GM18526 (cell line): ENCODE measurements around the gene SH3PXD2A.

Source experiments
- POLR2A ChIP-seq: IDR thresholded peaks from 3 replicates; pipeline ENCODE4 v1.6.1; 2011; ENCODE audit not compliant: insufficient read length; ENCODE audit errors: extremely low read depth

SH3PXD2A gene

DNA sequence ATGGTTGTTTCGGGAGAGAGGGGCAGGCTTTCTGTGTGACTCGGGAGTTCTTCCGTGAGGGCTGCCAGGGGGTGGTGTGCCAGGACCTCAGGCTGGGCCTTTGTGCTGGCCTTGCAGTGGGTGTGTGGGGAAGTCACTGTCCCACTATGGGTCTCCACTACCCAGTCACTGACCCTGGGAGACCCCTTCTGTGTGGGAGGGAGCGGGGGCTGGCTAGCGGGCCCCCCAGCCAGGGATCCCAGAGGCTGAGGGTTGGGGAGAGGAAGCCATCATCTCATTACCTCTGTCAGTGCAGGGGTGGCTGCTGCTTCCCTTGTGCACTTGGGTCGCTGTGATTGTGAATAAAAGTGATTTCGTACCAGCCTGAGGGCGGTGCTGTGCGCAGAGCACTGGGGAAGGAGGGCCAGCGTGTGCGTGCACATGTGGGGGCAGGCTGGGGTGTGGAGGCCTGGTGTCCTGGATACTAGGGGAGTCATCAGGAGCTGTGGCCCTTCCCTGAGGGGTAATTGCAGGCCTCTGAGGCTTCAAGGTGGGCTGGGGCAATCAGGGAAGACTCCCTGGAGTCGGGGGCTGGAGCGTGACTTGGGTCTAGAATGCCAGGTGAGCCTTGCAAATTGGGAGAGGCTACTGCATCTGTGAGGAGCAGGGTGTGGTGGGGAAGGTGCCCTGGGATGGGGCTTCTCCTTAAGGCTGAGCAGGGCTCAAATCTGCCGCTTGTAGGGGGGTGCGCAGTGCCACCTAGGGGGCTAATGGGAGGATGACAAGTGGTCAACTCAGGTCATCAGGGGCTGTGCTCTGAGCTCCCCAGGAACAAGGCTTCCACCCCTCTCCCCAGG, 263.0 kb downstream of the SH3PXD2A start:
- no peak for TF ChIP-seq POLR2A

DNA sequence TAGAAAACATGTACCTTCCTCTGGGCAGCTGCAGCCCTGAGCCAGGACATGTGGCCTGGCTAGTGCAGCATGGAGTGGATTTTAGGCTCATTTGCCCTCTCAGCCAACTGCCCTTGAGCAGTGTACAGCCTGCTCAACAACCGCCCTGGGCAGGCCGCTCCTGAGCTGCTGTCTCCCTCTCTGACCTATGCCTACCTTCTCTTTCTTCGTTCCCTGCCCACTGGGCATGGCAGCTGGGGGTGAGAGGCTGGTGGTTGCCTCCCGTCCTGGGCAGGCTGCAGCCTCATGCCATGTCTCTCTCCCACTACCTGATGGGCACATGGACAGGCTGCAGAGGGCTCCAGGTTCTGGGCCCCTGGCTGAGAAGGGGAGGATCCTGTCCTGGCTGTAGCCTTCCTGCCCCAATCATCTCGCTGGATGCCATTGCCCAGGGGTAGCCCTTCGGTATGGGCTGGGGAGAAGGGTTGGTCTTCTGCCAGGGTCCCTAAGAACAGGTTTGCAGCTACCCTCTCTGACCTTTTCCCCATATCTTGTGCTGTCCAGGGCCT, 264.6 kb downstream of the SH3PXD2A start:
- no peak for TF ChIP-seq POLR2A

DNA sequence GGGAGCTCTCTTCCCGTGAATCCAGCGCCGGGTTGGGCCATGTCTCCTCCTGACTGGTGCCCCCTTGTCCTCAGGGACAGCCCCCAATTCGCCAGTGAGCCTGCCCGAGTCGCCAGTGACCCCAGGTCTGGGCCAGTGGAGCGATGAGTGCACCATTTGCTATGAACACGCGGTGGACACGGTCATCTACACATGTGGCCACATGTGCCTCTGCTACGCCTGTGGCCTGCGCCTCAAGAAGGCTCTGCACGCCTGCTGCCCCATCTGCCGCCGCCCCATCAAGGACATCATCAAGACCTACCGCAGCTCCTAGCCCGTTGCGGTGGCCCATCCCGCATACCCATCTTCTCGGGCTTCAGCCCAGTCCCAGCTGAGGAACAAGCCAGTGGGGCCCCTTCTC, 265.3 kb downstream of the SH3PXD2A start:
- TF ChIP-seq POLR2A = no peak

DNA sequence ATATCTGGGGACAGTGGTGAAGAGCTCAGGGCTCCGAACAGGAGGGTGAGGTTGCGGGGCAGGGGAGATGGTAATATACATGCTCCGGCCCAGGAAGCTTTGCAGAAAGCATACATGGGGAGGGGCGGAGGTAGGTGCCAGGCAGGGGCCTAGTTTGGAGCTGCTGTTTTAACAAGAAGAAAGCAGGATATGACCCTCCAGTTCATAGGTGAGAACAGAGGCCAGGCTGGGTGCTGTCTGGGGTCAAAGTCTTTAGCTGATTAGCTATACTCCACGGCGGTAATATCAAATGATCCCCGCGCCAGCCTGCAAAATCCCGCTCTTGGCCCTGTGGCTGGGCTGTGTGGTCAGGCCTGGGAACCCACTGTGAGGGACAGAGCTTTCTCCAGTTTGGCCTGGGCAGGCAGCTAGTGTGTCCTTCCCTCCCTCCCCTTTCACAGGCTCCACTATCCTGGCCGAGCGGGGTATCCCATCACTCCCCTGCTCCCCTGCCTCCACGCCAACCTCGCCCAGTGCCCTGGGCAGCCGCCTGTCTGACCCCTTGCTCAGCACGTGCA, 266.2 kb downstream of the SH3PXD2A start:
- TF ChIP-seq POLR2A = no peak

DNA sequence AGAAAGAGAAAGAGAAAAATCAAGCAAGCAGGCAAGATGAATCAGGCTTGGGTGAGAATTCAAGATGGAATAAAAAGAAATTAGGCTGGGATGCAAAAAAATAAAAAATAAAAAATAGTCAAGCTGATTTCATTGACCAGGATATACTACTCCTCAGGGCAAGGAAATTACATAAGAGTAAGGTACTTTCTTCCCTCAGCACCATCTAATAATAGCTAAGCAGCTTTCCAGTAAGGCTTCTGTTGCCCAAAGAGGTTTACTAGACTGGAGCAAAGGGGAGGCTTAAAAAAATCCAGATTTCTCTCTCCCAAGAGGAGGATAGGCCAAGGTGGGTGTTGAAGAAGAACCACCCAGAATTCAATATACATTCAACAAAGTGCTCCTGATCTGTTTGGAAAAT, 268.3 kb downstream of the SH3PXD2A start:
- no peak for TF ChIP-seq POLR2A

DNA sequence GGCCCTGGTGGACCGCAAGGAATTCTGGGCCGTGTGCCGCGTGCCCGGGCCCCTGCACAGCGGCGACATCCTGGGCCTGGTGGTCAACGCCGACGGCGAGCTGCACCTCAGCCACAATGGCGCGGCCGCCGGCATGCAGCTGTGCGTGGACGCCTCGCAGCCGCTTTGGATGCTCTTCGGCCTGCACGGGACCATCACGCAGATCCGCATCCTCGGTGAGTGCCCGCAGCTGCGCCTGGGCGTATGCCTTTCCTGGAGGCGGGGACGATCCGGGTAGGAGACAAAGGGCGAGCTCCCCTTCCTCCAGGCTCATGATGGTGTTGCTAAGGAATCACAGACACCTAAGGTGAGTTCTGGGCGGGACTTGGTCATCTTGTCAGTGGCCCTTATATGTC, 270.4 kb downstream of the SH3PXD2A start:
- no peak for TF ChIP-seq POLR2A

DNA sequence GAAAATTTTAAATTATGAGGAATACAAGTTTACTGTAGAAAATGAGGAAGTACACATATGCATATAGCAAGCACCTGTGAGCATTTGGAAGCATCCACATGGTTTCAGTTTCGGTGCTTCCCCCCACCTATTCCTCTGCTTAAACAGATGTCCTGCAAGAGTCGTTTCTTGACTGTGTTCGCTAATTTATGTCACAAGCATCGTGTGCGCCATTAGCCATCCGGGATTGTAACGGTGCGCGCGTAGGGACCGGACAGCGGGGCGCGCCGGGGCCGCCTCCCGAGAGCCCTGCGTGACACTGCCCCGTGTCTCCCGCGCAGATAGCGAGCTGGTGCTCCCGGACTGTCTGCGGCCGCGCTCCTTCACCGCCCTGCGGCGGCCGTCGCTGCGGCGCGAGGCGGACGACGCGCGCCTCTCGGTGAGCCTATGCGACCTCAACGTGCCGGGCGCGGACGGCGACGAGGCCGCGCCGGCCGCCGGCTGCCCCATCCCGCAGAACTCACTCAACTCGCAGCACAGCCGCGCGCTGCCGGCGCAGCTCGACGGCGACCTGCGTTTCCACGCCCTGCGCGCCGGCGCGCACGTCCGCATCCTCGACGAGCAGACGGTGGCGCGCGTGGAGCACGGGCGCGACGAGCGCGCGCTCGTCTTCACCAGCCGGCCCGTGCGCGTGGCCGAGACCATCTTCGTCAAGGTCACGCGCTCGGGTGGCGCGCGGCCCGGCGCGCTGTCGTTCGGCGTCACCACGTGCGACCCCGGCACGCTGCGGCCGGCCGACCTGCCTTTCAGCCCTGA, 271.0 kb downstream of the SH3PXD2A start:
- TF ChIP-seq POLR2A = no peak

DNA sequence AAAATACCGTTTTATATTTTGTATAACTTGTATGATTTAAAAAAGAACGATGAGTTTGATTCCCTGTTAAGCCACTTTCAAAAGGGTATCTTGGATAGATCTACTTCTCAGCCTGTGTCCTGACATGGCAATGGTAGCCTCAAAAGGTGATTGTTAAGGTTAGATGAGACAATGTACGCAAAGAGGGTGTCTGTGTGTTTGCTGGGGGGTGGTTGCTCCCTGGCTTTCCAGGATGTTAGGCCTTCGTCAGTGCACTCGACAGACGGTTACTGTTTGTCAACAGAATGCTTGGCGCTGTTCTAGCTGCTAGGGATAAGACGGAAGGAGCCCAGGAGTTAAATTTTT, 271.5 kb downstream of the SH3PXD2A start:
- TF ChIP-seq POLR2A = no peak

DNA sequence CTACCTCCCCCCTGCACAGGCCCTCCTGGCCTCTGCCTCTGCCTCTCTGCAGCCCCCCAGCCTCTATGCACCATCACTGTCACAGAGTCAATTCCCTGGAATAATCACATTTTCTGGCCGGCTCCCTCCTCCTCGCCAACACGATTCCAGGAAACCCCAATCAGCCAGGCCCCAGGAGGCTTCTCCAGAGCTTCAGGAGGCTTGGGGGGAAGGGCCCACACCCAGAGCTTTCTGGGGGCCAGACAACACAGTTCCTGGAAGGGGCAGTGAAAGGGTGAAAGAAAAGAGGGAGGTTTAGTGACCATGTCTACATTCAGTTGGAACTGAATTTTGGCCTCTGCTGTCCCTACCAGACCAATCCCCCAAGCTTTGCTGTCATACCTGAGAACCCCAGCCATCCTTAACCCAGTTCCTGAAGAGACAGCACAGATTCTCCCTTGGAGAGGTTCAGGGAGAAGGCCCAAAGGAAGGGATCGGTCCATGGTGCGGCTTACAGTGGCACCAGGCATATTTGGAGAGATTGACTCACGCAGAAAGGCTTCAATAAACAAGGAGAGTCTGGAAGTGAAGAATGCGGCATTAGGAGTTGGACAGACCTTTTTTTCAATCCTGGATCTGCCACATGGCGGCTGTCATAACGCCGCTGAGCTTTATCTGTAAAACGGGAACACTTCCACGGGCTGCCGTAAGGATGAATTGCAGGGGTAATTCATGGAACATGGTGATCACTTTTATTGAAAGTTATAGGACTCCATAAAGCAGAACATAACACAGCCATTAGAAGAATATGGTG, 272.8 kb downstream of the SH3PXD2A start:
- no peak for TF ChIP-seq POLR2A

DNA sequence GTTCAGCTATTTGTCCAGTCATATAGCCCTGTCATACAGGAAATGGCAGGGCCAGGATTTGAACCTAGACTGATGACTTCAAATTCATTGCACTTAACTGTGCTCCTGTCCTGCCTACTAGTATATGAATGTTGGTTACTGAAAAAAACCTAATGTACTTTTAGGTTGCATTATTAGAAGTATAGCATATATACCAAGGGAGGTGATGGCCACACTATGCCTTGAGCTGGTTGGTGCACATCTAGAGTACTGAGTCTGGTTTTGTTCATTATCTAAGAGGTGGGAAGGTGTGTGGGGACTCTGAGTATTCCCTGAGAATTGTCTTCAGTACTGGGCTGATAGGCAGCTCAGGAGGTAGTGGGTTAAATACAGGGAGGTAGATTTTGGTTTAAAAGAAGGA, 273.9 kb downstream of the SH3PXD2A start:
- no peak for TF ChIP-seq POLR2A

DNA sequence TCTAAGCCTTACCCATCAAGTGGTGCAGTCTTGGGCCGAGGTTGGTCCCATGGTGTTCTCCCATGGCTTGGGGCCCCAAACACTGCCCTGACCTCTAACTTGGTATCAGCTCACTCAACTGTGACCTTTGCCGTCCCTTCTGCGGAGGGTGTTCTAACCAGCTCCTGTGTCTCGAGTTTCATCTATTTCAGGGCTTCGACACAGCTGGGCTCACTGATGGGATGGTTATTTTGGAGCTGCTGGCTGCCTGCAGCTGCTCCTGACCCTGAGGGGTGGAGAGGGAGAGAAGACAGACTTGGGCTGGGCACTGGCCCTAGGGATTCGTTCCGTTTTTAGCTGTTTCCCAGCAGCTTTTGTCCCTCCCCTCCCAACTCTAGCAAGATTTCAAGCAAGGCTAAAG, 274.9 kb downstream of the SH3PXD2A start:
- TF ChIP-seq POLR2A = no peak

DNA sequence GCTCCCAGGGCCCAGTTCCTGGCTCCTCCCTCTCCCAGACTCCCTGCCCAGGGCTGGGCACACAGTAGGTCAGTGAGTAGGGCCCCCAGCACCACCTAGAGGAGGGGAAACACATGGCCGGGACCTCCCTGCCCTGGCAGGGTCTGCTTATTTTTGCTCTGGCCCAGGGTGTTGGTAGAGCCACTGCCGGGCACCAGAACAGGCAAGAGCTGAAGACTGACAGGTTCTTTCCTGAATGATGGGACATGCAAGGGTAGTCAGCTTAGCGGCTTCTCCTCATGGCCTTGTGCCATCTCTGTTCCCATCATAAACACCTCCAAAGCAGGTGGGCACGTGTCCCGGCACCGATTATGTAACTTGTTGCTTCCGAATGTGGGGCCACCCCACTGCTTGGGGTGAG, 275.4 kb downstream of the SH3PXD2A start:
- TF ChIP-seq POLR2A = no peak

DNA sequence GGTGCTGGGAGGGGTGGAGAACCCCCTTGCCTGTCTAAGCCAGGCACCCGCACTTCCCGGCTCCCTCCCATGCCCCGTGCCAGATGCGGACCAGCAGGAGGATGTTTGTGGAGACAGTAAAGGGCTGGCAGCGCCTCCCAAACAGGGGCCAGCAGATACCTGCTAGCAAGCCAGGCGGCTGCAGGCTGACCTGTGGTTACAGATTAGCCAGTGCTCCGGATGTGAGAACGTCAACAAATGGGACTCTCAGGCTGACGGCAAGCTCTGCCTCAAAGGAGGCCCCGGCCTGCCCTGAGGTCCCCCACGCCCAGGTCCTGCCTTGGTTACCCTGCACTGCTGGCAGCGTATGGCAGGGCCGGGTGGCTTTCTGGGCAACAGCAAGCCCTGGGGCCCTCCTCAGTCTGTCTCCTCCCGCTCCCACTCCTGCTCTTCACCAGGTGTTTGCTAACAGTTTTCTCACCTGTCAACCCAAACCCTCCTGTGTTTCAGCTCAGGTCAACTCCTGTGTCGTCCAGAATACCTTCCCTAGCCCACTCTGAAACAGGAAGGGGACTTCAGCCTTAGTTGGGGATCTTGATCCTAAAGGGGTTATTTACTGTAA, 276.5 kb downstream of the SH3PXD2A start:
- no peak for TF ChIP-seq POLR2A

DNA sequence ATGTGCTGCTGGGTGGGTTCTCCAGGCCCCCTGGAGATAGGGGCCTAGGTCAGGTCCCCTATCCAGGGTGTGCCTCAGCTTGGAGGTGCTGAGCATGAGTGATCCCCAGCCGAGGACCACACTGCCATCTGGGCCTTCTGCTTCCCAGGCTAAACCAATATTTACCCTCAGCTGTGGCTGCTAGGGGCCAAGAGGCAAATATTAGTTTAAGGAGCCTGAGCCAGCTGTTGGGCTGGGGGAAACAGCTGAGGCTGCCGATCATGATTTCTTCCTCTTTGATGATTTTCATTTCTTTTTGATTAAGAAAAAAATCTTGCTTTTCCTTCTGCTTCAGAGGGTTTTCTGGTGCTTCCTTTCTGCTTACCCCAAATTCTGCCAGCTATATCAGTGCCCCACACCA, 278.5 kb downstream of the SH3PXD2A start:
- TF ChIP-seq POLR2A = no peak

DNA sequence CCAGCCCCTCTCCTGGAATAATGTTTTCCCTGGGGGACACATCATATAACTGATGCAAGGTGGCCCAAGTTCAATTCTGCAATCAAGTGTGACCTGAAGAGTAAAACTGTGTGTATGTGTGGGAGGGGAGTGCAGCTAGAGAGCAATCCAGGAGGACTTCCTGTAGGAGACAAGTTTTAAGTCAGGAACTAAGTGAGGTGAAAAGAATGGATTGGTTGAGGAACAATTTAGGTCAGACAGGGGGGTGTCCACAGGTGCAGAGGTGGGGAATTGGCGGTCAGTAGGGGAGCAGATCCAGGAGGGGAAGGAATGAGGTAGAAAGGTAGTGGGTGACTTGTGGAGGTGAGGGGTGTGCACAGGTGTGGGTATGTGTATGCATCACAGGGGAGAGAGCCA, 279.3 kb downstream of the SH3PXD2A start:
- no peak for TF ChIP-seq POLR2A
